HepG2 (cell line): Measurements from ENCODE around the gene MED22. TPM values are rescaled to one million over a fixed set of nuclear protein-coding genes. Genes with fewer than 3 reads are reported as not detected.

Source experiments
- AHR ChIP-seq: IDR thresholded peaks from 2 replicates; pipeline ENCODE4 v1.6.1; 2018; ENCODE audit warnings: missing genetic modification reagents, missing compliant biosample characterization
- ARID4A ChIP-seq: sonication (generic); formaldehyde crosslinking; IDR thresholded peaks from 2 replicates; pipeline ENCODE4 v1.5.0; 2020; ENCODE audit warnings: mild to moderate bottlenecking, missing genetic modification reagents, borderline replicate concordance
- ATF1 ChIP-seq: IDR thresholded peaks from 2 replicates; pipeline ENCODE4 v1.6.1; 2016; ENCODE audit warnings: mild to moderate bottlenecking, control low read depth
- FOXA1 ChIP-seq, 2 experiments: fragments of 450-650 bp in 1 of 2; sonication (generic) in 1 of 2; formaldehyde crosslinking in 1 of 2; IDR thresholded peaks; 2 replicates each; pipeline versions ENCODE4 v1.4.0 to v1.6.1; 2016 to 2020; ENCODE audit warnings: missing genetic modification reagents in 1 of 2
- KDM6A ChIP-seq: IDR thresholded peaks from 2 replicates; pipeline ENCODE4 v1.6.1; 2016; ENCODE audit warnings: low read depth
- LBX2 ChIP-seq: sonication (generic); formaldehyde crosslinking; IDR thresholded peaks from 2 replicates; pipeline ENCODE4 v1.5.0; 2020; ENCODE audit warnings: missing genetic modification reagents, mild to moderate bottlenecking, borderline replicate concordance
- MATR3 ChIP-seq: sonication (generic); formaldehyde crosslinking; IDR thresholded peaks from 2 replicates; pipeline ENCODE4 v1.4.0; 2020; ENCODE audit warnings: missing genetic modification reagents
- MED8 ChIP-seq: sonication (generic); formaldehyde crosslinking; IDR thresholded peaks from 2 replicates; pipeline ENCODE4 v1.8.1; 2023; ENCODE audit warnings: mild to moderate bottlenecking, missing genetic modification reagents; ENCODE audit not compliant: insufficient replicate concordance
- PHF8 ChIP-seq: sonication (generic); formaldehyde crosslinking; IDR thresholded peaks from 2 replicates; pipeline ENCODE4 v1.5.0; 2020; ENCODE audit warnings: missing genetic modification reagents
- PRPF4 ChIP-seq: fragments of 200-400 bp; formaldehyde crosslinking; IDR thresholded peaks from 2 replicates; pipeline ENCODE4 v1.6.1; 2016; ENCODE audit warnings: low read length, low read depth; ENCODE audit not compliant: poor library complexity, severe bottlenecking
- RARG ChIP-seq: sonication (generic); formaldehyde crosslinking; IDR thresholded peaks from 2 replicates; pipeline ENCODE4 v1.4.0; 2020; ENCODE audit warnings: low read depth, mild to moderate bottlenecking, missing genetic modification reagents
- RCOR2 ChIP-seq: IDR thresholded peaks from 2 replicates; pipeline ENCODE4 v1.6.1; 2016; ENCODE audit warnings: missing biosample characterization, missing genetic modification reagents
- ZBTB20 ChIP-seq: sonication (generic); formaldehyde crosslinking; IDR thresholded peaks from 2 replicates; pipeline ENCODE4 v1.8.1; 2023; ENCODE audit warnings: missing genetic modification reagents, low read depth, mild to moderate bottlenecking, borderline replicate concordance
- ZFYVE20 ChIP-seq: sonication (generic); formaldehyde crosslinking; IDR thresholded peaks from 2 replicates; pipeline ENCODE4 v1.8.0; 2023; ENCODE audit warnings: low read depth, mild to moderate bottlenecking, moderate library complexity, missing genetic modification reagents, borderline replicate concordance
- ZKSCAN8 ChIP-seq: IDR thresholded peaks from 2 replicates; pipeline ENCODE4 v1.6.1; 2016; ENCODE audit warnings: borderline replicate concordance, missing genetic modification reagents, missing compliant biosample characterization
- ZNF414 ChIP-seq: sonication (generic); formaldehyde crosslinking; IDR thresholded peaks from 2 replicates; pipeline ENCODE4 v1.5.0; 2020; ENCODE audit warnings: missing genetic modification reagents
- ZNF451 ChIP-seq: sonication (generic); formaldehyde crosslinking; IDR thresholded peaks from 2 replicates; pipeline ENCODE4 v1.5.0; 2020; ENCODE audit warnings: mild to moderate bottlenecking, missing genetic modification reagents
- ZNF510 ChIP-seq: sonication (generic); formaldehyde crosslinking; IDR thresholded peaks from 2 replicates; pipeline ENCODE4 v1.4.0; 2020; ENCODE audit warnings: low read depth, mild to moderate bottlenecking, missing genetic modification reagents
- ZNF550 ChIP-seq: sonication (generic); formaldehyde crosslinking; IDR thresholded peaks from 2 replicates; pipeline ENCODE4 v1.4.0; 2020; ENCODE audit warnings: mild to moderate bottlenecking, missing genetic modification reagents, borderline replicate concordance
- ZNF670 ChIP-seq: sonication (generic); formaldehyde crosslinking; IDR thresholded peaks from 2 replicates; pipeline ENCODE4 v1.8.0; 2022; ENCODE audit warnings: mild to moderate bottlenecking, missing genetic modification reagents, borderline replicate concordance
- ZNF709 ChIP-seq: sonication (generic); formaldehyde crosslinking; IDR thresholded peaks from 2 replicates; pipeline ENCODE4 v1.5.0; 2020; ENCODE audit warnings: mild to moderate bottlenecking, missing genetic modification reagents
- polyA plus RNA-seq, 8 experiments: library from polyadenylated mRNA; depleted of rRNA in 3 of 8; stranded (reverse) in 7 of 8; unstranded in 1 of 8; fragments of >200 nt; fragmentation: Illumina TruSeq in 4 of 8; extraction: Trizol in 4 of 8; gene quantifications; 2 replicates each; pipeline versions ENCODE4 v1.2.1 to v1.2.3, GENCODE V29; 2011 to 2016; ENCODE audit warnings: low read depth in 4 of 8, missing spikeins in 1 of 8, mixed read lengths in 1 of 8; ENCODE audit not compliant: insufficient read depth in 1 of 8
- total RNA-seq, 5 experiments: library from RNA; depleted of rRNA; stranded (reverse); fragments of >200 nt; fragmentation: Illumina TruSeq; extraction: Trizol; gene quantifications; 2 replicates each; pipeline ENCODE4 v1.2.3, GENCODE V29; 2016; ENCODE audit warnings: low read depth in 1 of 5
- TF ChIP-seq, protein P1 (sequence below): sonication (generic); formaldehyde crosslinking; IDR thresholded peaks from 2 replicates; pipeline ENCODE4 v1.4.0; 2020; ENCODE audit warnings: mild to moderate bottlenecking, low read depth, missing genetic modification reagents
- TF ChIP-seq, protein P2 (sequence below): sonication (generic); formaldehyde crosslinking; IDR thresholded peaks from 2 replicates; pipeline ENCODE4 v1.4.0; 2020; ENCODE audit warnings: missing genetic modification reagents

The MED22 gene
- total and polyA plus RNA-seq, 2 of the 13 experiments (the other 11 are each of a cell fraction or from before 2014, with no cell fraction given): 15.8 to 22.1 TPM

DNA sequence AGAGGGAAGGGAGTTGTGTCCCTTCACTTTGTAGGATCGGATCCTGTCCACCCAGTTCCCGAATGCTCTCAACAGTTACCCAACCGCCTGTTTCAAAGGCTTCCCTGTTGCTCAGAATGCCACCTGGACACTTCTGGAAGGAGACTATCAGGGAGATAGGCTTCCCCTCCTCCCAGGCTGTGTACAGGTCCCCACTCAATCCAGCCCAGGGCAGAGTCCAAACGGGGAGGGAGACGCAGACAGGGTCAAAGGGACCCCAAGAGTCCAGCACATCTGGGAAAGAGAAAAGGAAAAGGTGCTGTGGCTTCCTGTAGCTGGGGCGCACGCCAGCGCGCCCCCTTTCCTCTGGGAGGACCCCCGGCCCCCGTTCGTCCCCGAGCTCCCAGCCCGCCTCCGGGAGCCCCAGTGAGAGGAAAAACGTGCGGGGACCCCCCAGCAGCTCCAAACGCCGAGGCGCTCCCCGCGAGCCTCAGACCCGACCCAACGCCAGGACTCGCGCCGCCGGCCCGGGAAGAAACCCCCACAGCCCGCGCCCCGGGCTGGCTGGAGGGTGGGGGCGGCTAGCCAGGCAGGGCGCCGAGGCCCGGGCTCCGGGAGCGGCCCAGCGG lies 27.3 kb upstream of the MED22 start (continued):
- TF ChIP-seq, protein P1, sequence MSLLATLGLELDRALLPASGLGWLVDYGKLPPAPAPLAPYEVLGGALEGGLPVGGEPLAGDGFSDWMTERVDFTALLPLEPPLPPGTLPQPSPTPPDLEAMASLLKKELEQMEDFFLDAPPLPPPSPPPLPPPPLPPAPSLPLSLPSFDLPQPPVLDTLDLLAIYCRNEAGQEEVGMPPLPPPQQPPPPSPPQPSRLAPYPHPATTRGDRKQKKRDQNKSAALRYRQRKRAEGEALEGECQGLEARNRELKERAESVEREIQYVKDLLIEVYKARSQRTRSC (CRISPR knock-in tag): no peak
- TF ChIP-seq ZNF709 (CRISPR knock-in tag): no peak
- TF ChIP-seq RARG (CRISPR knock-in tag): no peak
- no peak for TF ChIP-seq ZNF670 (CRISPR knock-in tag)
- TF ChIP-seq ZNF510 (CRISPR knock-in tag): 0 out of 2 replicates have a peak, but pooled peaks have one; percentile 2
- TF ChIP-seq ARID4A: peak; percentile 53; the same call in 1 of the 2 replicates
- TF ChIP-seq PRPF4: no peak
- no peak for TF ChIP-seq ZBTB20 (CRISPR knock-in tag)
- no peak for TF ChIP-seq FOXA1 (IDR thresholded peaks at IDR 0.05)
- TF ChIP-seq FOXA1 (CRISPR knock-in tag; IDR thresholded peaks at IDR 0.05): no peak
- no peak for TF ChIP-seq KDM6A (CRISPR knock-in tag)
- no peak for TF ChIP-seq ZNF414 (CRISPR knock-in tag)
- TF ChIP-seq AHR (CRISPR knock-in tag): no peak
- TF ChIP-seq ZFYVE20 (CRISPR knock-in tag): no peak
- no peak for TF ChIP-seq MED8 (CRISPR knock-in tag)
- TF ChIP-seq RCOR2 (CRISPR knock-in tag): no peak
- peak; percentile 24 for TF ChIP-seq PHF8
- TF ChIP-seq ZNF451 (CRISPR knock-in tag): no peak
- no peak for TF ChIP-seq MATR3 (CRISPR knock-in tag)
- no peak for TF ChIP-seq ATF1 (CRISPR knock-in tag)
- TF ChIP-seq ZNF550 (CRISPR knock-in tag): no peak
- no peak for TF ChIP-seq ZKSCAN8
- TF ChIP-seq LBX2 (CRISPR knock-in tag): no peak
- TF ChIP-seq, protein P2, sequence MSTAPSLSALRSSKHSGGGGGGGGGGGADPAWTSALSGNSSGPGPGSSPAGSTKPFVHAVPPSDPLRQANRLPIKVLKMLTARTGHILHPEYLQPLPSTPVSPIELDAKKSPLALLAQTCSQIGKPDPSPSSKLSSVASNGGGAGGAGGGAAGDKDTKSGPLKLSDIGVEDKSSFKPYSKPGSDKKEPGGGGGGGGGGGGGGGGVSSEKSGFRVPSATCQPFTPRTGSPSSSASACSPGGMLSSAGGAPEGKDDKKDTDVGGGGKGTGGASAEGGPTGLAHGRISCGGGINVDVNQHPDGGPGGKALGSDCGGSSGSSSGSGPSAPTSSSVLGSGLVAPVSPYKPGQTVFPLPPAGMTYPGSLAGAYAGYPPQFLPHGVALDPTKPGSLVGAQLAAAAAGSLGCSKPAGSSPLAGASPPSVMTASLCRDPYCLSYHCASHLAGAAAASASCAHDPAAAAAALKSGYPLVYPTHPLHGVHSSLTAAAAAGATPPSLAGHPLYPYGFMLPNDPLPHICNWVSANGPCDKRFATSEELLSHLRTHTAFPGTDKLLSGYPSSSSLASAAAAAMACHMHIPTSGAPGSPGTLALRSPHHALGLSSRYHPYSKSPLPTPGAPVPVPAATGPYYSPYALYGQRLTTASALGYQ (CRISPR knock-in tag): no peak; the same call in 1 of the 2 replicates
